Activated B cell treated with CpG ODN at 0.5 μM for 24 hours (primary cell): ENCODE measurements around the gene RRP36. TPM values are rescaled to one million over a fixed set of nuclear protein-coding genes. Genes with fewer than 3 reads are reported as not detected.

Experiments
- ATAC-seq: fragments of 200-7000 bp; cut with Tn5 transposase; one replicate; pipeline ENCODE4 v1.10.0; 2021; ENCODE audit warnings: low read depth, mild to moderate bottlenecking, moderate library complexity
- CTCF ChIA-PET: fragments of 350-600 bp; sonication (Branson Sonifier 250); formaldehyde crosslinking; loops from one replicate; lab custom pipeline; 2021; ENCODE audit warnings: antibody characterized with exemption; lab: Charles Lee
- POLR2A ChIA-PET: fragments of 350-600 bp; sonication (Branson Sonifier 250); formaldehyde crosslinking; loops from one replicate; lab custom pipeline; 2021; ENCODE audit warnings: antibody characterized with exemption; lab: Charles Lee
- DNase-seq: peaks from one replicate; pipeline ENCODE4 v3.0.0; 2022
- H3K27ac Mint-ChIP-seq: one replicate; pipeline ENCODE4 v1.8.0; 2020; ENCODE audit warnings: mixed read lengths
- H3K27me3 Mint-ChIP-seq: one replicate; pipeline ENCODE4 v1.8.0; 2021; ENCODE audit warnings: mixed read lengths
- H3K36me3 Mint-ChIP-seq: one replicate; pipeline ENCODE4 v1.8.0; 2021; ENCODE audit warnings: low read depth, mixed read lengths
- H3K4me1 Mint-ChIP-seq: one replicate; pipeline ENCODE4 v1.8.0; 2021; ENCODE audit warnings: mixed read lengths
- H3K4me3 Mint-ChIP-seq: one replicate; pipeline ENCODE4 v1.8.0; 2020; ENCODE audit warnings: mild to moderate bottlenecking, mixed read lengths
- H3K9me3 Mint-ChIP-seq: one replicate; pipeline ENCODE4 v1.8.0; 2020; ENCODE audit warnings: mixed read lengths
- intact Hi-C: fragments of 100-400 bp; cut with micrococcal nuclease; formaldehyde crosslinking; loops from one replicate; pipeline ENCODE4 v1.15.1; 2024
- total RNA-seq: library from RNA; stranded (reverse); gene quantifications from 2 replicates; pipeline ENCODE4 v1.2.3, GENCODE V29; 2022
- TF ChIP-seq, protein P1 (sequence below): fragments of 200-600 bp; IDR thresholded peaks from one replicate; pipeline ENCODE4 v1.8.0; 2022; ENCODE audit warnings: antibody characterized with exemption, mild to moderate bottlenecking

RRP36 gene
- total RNA-seq, 1 donor from 2014 or later: 51.7 TPM

GRCh38 chr6:42984001-42984923 is 37.2 kb upstream of the RRP36 start, which contains the start of gene PPP2R5D:
Gene PPP2R5D, plus strand, starts transcription at chr6:42984570. Its CDS starts 108 bp downstream, at chr6:42984678.
- peaks cover 44% of the 10 kb centered on the region for H3K4me1 Mint-ChIP-seq
- H3K36me3 Mint-ChIP-seq: peaks cover 13% of the 10 kb centered on the region
- H3K9me3 Mint-ChIP-seq: no peaks in the 10 kb centered on the region
- CTCF ChIA-PET: interaction anchor here (0.7 to 1.8 kb wide), 4 partner anchors 25 to 83 kb away, joined by 3 to 7 read pairs (median 4); partner anchors contain the start of gene CNPY3
- intact Hi-C loops: loop anchor here (1.0 to 2.0 kb wide), 4 partner anchors 29 to 385 kb away; partner anchors contain the start of genes KLC4, MEA1, MRPL2 and ZNF318
- TF ChIP-seq, protein P1, sequence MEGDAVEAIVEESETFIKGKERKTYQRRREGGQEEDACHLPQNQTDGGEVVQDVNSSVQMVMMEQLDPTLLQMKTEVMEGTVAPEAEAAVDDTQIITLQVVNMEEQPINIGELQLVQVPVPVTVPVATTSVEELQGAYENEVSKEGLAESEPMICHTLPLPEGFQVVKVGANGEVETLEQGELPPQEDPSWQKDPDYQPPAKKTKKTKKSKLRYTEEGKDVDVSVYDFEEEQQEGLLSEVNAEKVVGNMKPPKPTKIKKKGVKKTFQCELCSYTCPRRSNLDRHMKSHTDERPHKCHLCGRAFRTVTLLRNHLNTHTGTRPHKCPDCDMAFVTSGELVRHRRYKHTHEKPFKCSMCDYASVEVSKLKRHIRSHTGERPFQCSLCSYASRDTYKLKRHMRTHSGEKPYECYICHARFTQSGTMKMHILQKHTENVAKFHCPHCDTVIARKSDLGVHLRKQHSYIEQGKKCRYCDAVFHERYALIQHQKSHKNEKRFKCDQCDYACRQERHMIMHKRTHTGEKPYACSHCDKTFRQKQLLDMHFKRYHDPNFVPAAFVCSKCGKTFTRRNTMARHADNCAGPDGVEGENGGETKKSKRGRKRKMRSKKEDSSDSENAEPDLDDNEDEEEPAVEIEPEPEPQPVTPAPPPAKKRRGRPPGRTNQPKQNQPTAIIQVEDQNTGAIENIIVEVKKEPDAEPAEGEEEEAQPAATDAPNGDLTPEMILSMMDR: no peak
- ATAC-seq: peak; percentile 95
- peak within 1 kb of the TSS; percentile 88 for H3K27ac Mint-ChIP-seq
- peak within 1 kb of the TSS; percentile 85 for H3K4me3 Mint-ChIP-seq
- DNase-seq: peak; percentile 88
- no peaks in the 10 kb centered on the region for H3K27me3 Mint-ChIP-seq
- POLR2A ChIA-PET: interaction anchor here (0.5 to 4.0 kb wide), 38 partner anchors 9 to 1263 kb away, joined by 3 to 67 read pairs (median 4); partner anchors contain the start of genes ABCC10, BICRAL, CNPY3 and CUL7

GRCh38 chr6:42984924-42985475 is 36.4 kb upstream of the RRP36 start:
- no peaks in the 10 kb centered on the region for H3K27me3 Mint-ChIP-seq
- TF ChIP-seq, protein P1: no peak
- ChIA-PET CTCF (interaction anchor here (1.8 kb wide), 1 partner anchor 56 kb away, joined by 7 read pairs; the partner anchor contains the start of gene CNPY3), POLR2A (interaction anchor here (0.6 to 4.0 kb wide), 16 partner anchors 10 to 1262 kb away, joined by 3 to 67 read pairs (median 6); partner anchors contain the start of genes CNPY3, CUL7, HSP90AB1 and KLHDC3)
- intact Hi-C loops: loop anchor here (1.0 to 2.0 kb wide), 4 partner anchors 28 to 384 kb away; partner anchors contain the start of genes KLC4, MEA1, MRPL2 and ZNF318
- no peak for ATAC-seq
- H3K27ac Mint-ChIP-seq: peak overlapping the region; percentile 13
- peak overlapping the region; percentile 85 for H3K4me3 Mint-ChIP-seq
- DNase-seq: no peak
- peaks cover 18% of the 10 kb centered on the region for H3K36me3 Mint-ChIP-seq
- H3K9me3 Mint-ChIP-seq: no peaks in the 10 kb centered on the region
- peaks cover 37% of the 10 kb centered on the region for H3K4me1 Mint-ChIP-seq

- TF ChIP-seq, protein P1: no peak
- ChIA-PET CTCF (no interaction called here), POLR2A (interaction anchor here (0.6 to 1.9 kb wide), 3 partner anchors 8 to 57 kb away, joined by 5 to 14 read pairs (median 11); partner anchors contain the start of gene PEX6)
- peaks cover 34% of the 10 kb centered on the region for H3K4me1 Mint-ChIP-seq
- no peak overlapping the region for H3K27ac Mint-ChIP-seq
- ATAC-seq: no peak
- no peak overlapping the region for H3K4me3 Mint-ChIP-seq
- peaks cover 25% of the 10 kb centered on the region for H3K36me3 Mint-ChIP-seq
- no peak for DNase-seq
- no peaks in the 10 kb centered on the region for H3K27me3 Mint-ChIP-seq
- intact Hi-C loops: no loop called here
- no peaks in the 10 kb centered on the region for H3K9me3 Mint-ChIP-seq
These were observed 33.6 kb upstream of the RRP36 start for GRCh38 chr6:42987533-42988451.

DNA sequence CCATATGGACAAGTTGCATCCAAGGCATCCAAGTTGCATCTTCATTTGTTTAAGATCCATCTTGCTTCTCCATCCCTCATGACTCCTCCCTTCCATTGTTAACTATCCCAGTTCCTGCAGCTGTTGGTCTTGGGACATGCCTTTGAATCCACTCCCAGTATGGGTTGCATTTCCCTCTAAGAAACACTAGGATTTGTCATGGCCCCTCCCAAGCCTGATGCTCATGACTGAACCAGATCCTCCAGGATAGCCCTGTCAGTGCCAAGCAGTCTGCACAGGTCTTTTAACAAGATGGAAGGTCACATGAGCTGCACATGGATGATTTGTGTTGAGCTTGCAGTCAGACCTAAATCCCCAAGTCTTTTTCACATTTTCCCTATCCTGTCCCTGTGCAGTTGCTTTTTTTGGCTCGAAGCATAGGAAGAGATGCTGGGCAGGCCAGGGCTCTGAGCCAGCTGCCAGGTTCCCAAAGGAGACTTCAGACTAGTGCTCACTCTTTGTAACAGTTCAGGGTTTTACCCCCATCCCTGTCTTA is 32.9 kb upstream of the RRP36 start:
- Mint-ChIP-seq H3K4me1 (peaks cover 34% of the 10 kb centered on the region), H3K27ac (no peak overlapping the region), H3K4me3 (no peak overlapping the region), H3K36me3 (peaks cover 28% of the 10 kb centered on the region), H3K27me3 (no peaks in the 10 kb centered on the region), H3K9me3 (no peaks in the 10 kb centered on the region)
- ChIA-PET POLR2A (interaction anchor here (1.1 to 1.9 kb wide), 2 partner anchors 9 to 58 kb away, joined by 5 to 11 read pairs; partner anchors contain the start of gene PEX6), CTCF (no interaction called here)
- ATAC-seq (no peak), DNase-seq (no peak)
- intact Hi-C loops: no loop called here
- TF ChIP-seq, protein P1: no peak
